SU-DHL-6 (cell line): ENCODE measurements around the gene GRM1.

Source experiments
- CTCF ChIP-seq: fragments of 200-600 bp; sonication (generic); IDR thresholded peaks from one replicate; pipeline ENCODE4 v1.5.1; 2017; ENCODE audit warnings: antibody characterized with exemption, mild to moderate bottlenecking, low read length, moderate library complexity; ENCODE audit not compliant: insufficient read depth, poor library complexity, severe bottlenecking
- EZH2phosphoT487 ChIP-seq: fragments of 200-600 bp; sonication (generic), shearing (Covaris generic); conservative IDR thresholded peaks from 2 replicates; pipeline ENCODE4 v1.6.1; 2018; ENCODE audit warnings: mild to moderate bottlenecking, antibody characterized with exemption, low read length, moderate library complexity, mixed read lengths

GRCh38 chr6:146331013-146331412 lies 302.2 kb downstream of the GRM1 start:
- TF ChIP-seq CTCF (no peak), EZH2phosphoT487 (no peak)
